Measurements from ENCODE around the gene CDK19.

GRCh38 chr6:110562316-110562915, 252.9 kb downstream of the CDK19 start:
- TF ChIP-seq EZH2 (IDR thresholded peaks at IDR 0.05; ENCODE audit: insufficient read depth, poor library complexity, severe bottlenecking) (no peak), EZH2phosphoT487 (IDR thresholded peaks at IDR 0.05; ENCODE audit: insufficient read depth, low read depth) (no peak)

Data from GM23248 (cell line).